Gastroesophageal sphincter (tissue), 4 donors: ENCODE results near the gene COL18A1. TPM values are rescaled to one million over a fixed set of nuclear protein-coding genes. Genes with fewer than 3 reads are reported as not detected.
A peak's percentile ranks its signal among the peaks of the same experiment; 100 is the strongest.

Source experiments
- ATAC-seq: fragments of 150-250 bp; one replicate; pipeline ENCODE4 v1.9.1; 2016; ENCODE audit warnings: mild to moderate bottlenecking, moderate library complexity
- H3K27ac ChIP-seq, 4 donors: fragments of 200-600 bp; sonication (generic) in 3 of 4; 1 replicate in 3 of 4; 2 replicates in 1 of 4; pipeline ENCODE4 v1.5.1; 2016 to 2019
- H3K27me3 ChIP-seq: fragments of 200-600 bp; sonication (generic); one replicate; pipeline ENCODE4 v1.5.1; 2019
- H3K36me3 ChIP-seq, 2 donors: fragments of 200-600 bp; sonication (generic); one replicate each; pipeline ENCODE4 v1.5.1; 2019; ENCODE audit warnings: control low read depth in 1 of 2
- H3K4me1 ChIP-seq, 3 donors: fragments of 200-600 bp; sonication (generic); 1 replicate in 2 of 3; 2 replicates in 1 of 3; pipeline ENCODE4 v1.5.1; 2016 to 2019; ENCODE audit warnings: control low read depth in 2 of 3
- H3K4me3 ChIP-seq, 2 donors: fragments of 200-600 bp; sonication (generic); one replicate each; pipeline ENCODE4 v1.5.1; 2019; ENCODE audit warnings: mild to moderate bottlenecking in 1 of 2, moderate library complexity in 1 of 2
- H3K9me3 ChIP-seq, 3 donors: fragments of 200-600 bp; sonication (generic); one replicate each; pipeline ENCODE4 v1.5.1; 2017 to 2019; ENCODE audit warnings: control low read depth in 2 of 3
- CTCF ChIP-seq, 4 experiments: fragments of 200-600 bp in 2 of 4; fragments of 450-650 bp in 2 of 4; sonication (generic) in 1 of 4; IDR thresholded peaks; one replicate each; pipeline ENCODE4 v1.5.1; 2017 to 2019; ENCODE audit warnings: antibody characterized with exemption in 4 of 4, mild to moderate bottlenecking in 2 of 4, moderate library complexity in 2 of 4
- EP300 ChIP-seq: sonication (generic); formaldehyde crosslinking; IDR thresholded peaks from one replicate; pipeline ENCODE4 v1.6.1; 2017; ENCODE audit warnings: antibody characterized with exemption, mild to moderate bottlenecking
- POLR2A ChIP-seq, 2 donors: fragments of 450-650 bp; IDR thresholded peaks; one replicate each; pipeline ENCODE4 v1.6.1; 2017; ENCODE audit warnings: antibody characterized with exemption in 2 of 2, mild to moderate bottlenecking in 2 of 2, moderate library complexity in 1 of 2
- POLR2AphosphoS5 ChIP-seq: sonication (generic); formaldehyde crosslinking; IDR thresholded peaks from one replicate; pipeline ENCODE4 v1.6.1; 2017; ENCODE audit warnings: antibody characterized with exemption
- WGBS, 2 donors: methylation state at CpG; one replicate each; pipeline ENCODE4 v1.1.5; 2018; ENCODE audit warnings: low coverage in 1 of 2; 5-methylcytosine and 5-hydroxymethylcytosine counted together
- total RNA-seq, 4 donors: library from RNA; depleted of rRNA; stranded (reverse); fragments of >200 nt; gene quantifications; one replicate each; pipeline ENCODE4 v1.1.0, GENCODE V29; 2016

The COL18A1 gene
- total RNA-seq, 4 donors from 2014 or later = 69.3 to 116 (median 78.4) TPM

- H3K36me3 ChIP-seq = no peaks in the 10 kb centered on the region
- H3K27ac ChIP-seq = peak overlapping the region in 3 of 4 donors; percentile 45 to 75 (median 71)
- no peak for ATAC-seq
- peaks cover 0 to 70% (median 20%) of the 10 kb centered on the region in 3 donors for H3K4me1 ChIP-seq
- TF ChIP-seq POLR2A (IDR thresholded peaks at IDR 0.05) (no peak), EP300 (no peak), POLR2AphosphoS5 (no peak), CTCF (IDR thresholded peaks at IDR 0.05) (no peak)
- H3K27me3 ChIP-seq = no peaks in the 10 kb centered on the region
- H3K9me3 ChIP-seq = no peaks in the 10 kb centered on the region
- no peak overlapping the region for H3K4me3 ChIP-seq
- WGBS, 2 donors = 51 to 67% methylated on average over 5 to 6 of the region's 8 CpGs
These were observed 28.3 kb downstream of the COL18A1 start for GRCh38 chr21:45433301-45433700.

GRCh38 chr21:45433911-45434644 lies 29.1 kb downstream of the COL18A1 start:
- 60% methylated on average over 2 of the region's 11 CpGs; no CpG with 5 or more reads in 1 of the 2 donors for WGBS, 2 donors
- Histone ChIP-seq H3K36me3 (no peaks in the 10 kb centered on the region), H3K27ac (peak overlapping the region in 3 of 4 donors; percentile 45 to 75 (median 71)), H3K27me3 (no peaks in the 10 kb centered on the region), H3K4me3 (no peak overlapping the region), H3K4me1 (peaks cover 0 to 78% (median 28%) of the 10 kb centered on the region in 3 donors), H3K9me3 (no peaks in the 10 kb centered on the region)
- ATAC-seq = no peak
- TF ChIP-seq POLR2A (IDR thresholded peaks at IDR 0.05) (no peak), CTCF (IDR thresholded peaks at IDR 0.05) (no peak), EP300 (no peak), POLR2AphosphoS5 (no peak)

GRCh38 chr21:45434645-45435217 lies 29.8 kb downstream of the COL18A1 start:
- H3K27me3 ChIP-seq = no peaks in the 10 kb centered on the region
- H3K27ac ChIP-seq = peak overlapping the region in 1 of 4 donors; percentile 36
- no peaks in the 10 kb centered on the region for H3K36me3 ChIP-seq
- H3K4me3 ChIP-seq = no peak overlapping the region
- WGBS, 2 donors = 100% methylated on average over 2 of the region's 17 CpGs; no CpG with 5 or more reads in 1 of the 2 donors
- TF ChIP-seq CTCF (IDR thresholded peaks at IDR 0.05) = no peak
- TF ChIP-seq EP300 = no peak
- TF ChIP-seq POLR2A (IDR thresholded peaks at IDR 0.05) = no peak
- TF ChIP-seq POLR2AphosphoS5 = no peak
- H3K4me1 ChIP-seq = peaks cover 0 to 85% (median 30%) of the 10 kb centered on the region in 3 donors
- H3K9me3 ChIP-seq = no peaks in the 10 kb centered on the region
- ATAC-seq = no peak

GRCh38 chr21:45435405-45435981 lies 30.5 kb downstream of the COL18A1 start:
- Histone ChIP-seq H3K9me3 (no peaks in the 10 kb centered on the region), H3K4me3 (no peak overlapping the region), H3K27me3 (no peaks in the 10 kb centered on the region), H3K4me1 (peaks cover 0 to 83% (median 30%) of the 10 kb centered on the region in 3 donors), H3K27ac (peak overlapping the region in 2 of 4 donors; percentile 7 to 66), H3K36me3 (no peaks in the 10 kb centered on the region)
- ATAC-seq = no peak
- TF ChIP-seq CTCF (IDR thresholded peaks at IDR 0.05) (no peak), POLR2A (IDR thresholded peaks at IDR 0.05) (no peak), EP300 (no peak), POLR2AphosphoS5 (no peak)
- WGBS, 2 donors = 93 to 100% methylated on average over 2 to 5 of the region's 15 CpGs
